Fibroblast of lung (primary cell): Measurements from ENCODE around the gene PTPRF. TPM values are rescaled to one million over a fixed set of nuclear protein-coding genes. Genes with fewer than 3 reads are reported as not detected.

Source experiments
- DNase-seq, 2 donors: peaks; one replicate each; pipeline versions ENCODE4 v3.0.0 to v3.0.0-alpha.2; 2010; ENCODE audit warnings: low read depth in 2 of 2
- H2AFZ ChIP-seq: 2 replicates; pipeline ENCODE4 v1.5.1; 2012; ENCODE audit warnings: low read length, control low read depth, inconsistent platforms
- H3K27ac ChIP-seq: 2 replicates; pipeline ENCODE4 v1.5.1; 2011; ENCODE audit warnings: low read length, control low read depth; ENCODE audit not compliant: insufficient read depth
- H3K27me3 ChIP-seq: 2 replicates; pipeline ENCODE4 v1.5.1; 2011; ENCODE audit warnings: mild to moderate bottlenecking, low read length; ENCODE audit not compliant: control insufficient read depth, insufficient read depth
- H3K36me3 ChIP-seq: 2 replicates; pipeline ENCODE4 v1.5.1; 2011; ENCODE audit warnings: low read length; ENCODE audit not compliant: control insufficient read depth, insufficient read depth
- H3K4me1 ChIP-seq: 2 replicates; pipeline ENCODE4 v1.5.1; 2011; ENCODE audit warnings: low read length; ENCODE audit not compliant: control insufficient read depth, insufficient read depth; ENCODE audit errors: extremely low read depth
- H3K4me2 ChIP-seq: 2 replicates; pipeline ENCODE4 v1.5.1; 2011; ENCODE audit warnings: low read length, control low read depth; ENCODE audit not compliant: insufficient read depth; ENCODE audit errors: extremely low read depth
- H3K4me3 ChIP-seq, 4 experiments: fragments of 200-600 bp in 1 of 4; sonication (generic) in 1 of 4; replicated peaks in 1 of 4; 2 replicates each; pipeline ENCODE4 v1.5.1; 2011 to 2016; ENCODE audit warnings: low read length in 4 of 4, low read depth in 3 of 4, mild to moderate bottlenecking in 3 of 4, control low read depth in 2 of 4, inconsistent platforms in 1 of 4, mixed read lengths in 1 of 4; ENCODE audit not compliant: insufficient read depth in 1 of 4; ENCODE audit errors: control extremely low read depth in 1 of 4
- H3K79me2 ChIP-seq: 2 replicates; pipeline ENCODE4 v1.5.1; 2012; ENCODE audit warnings: mild to moderate bottlenecking, low read length, inconsistent platforms; ENCODE audit not compliant: control insufficient read depth, insufficient read depth
- H3K9ac ChIP-seq: 2 replicates; pipeline ENCODE4 v1.5.1; 2011; ENCODE audit warnings: mild to moderate bottlenecking, low read length, control low read depth; ENCODE audit not compliant: insufficient read depth
- H3K9me3 ChIP-seq: 2 replicates; pipeline ENCODE4 v1.5.1; 2012; ENCODE audit warnings: low read depth, low read length; ENCODE audit not compliant: control insufficient read depth, insufficient read depth
- H4K20me1 ChIP-seq: 2 replicates; pipeline ENCODE4 v1.5.1; 2011; ENCODE audit warnings: low read length; ENCODE audit not compliant: control insufficient read depth, insufficient read depth; ENCODE audit errors: extremely low read depth
- EZH2 ChIP-seq: IDR thresholded peaks from 2 replicates; pipeline ENCODE4 v1.5.1; 2012; ENCODE audit warnings: low read length, control low read depth, mild to moderate bottlenecking; ENCODE audit errors: missing control alignments
- polyA plus RNA-seq, 2 donors: library from polyadenylated mRNA; depleted of rRNA in 1 of 2; stranded (reverse) in 1 of 2; unstranded in 1 of 2; fragments of >200 nt; gene quantifications; 2 replicates each; pipeline ENCODE4 v1.2.1, GENCODE V29; 2011 to 2012; ENCODE audit warnings: missing spikeins in 1 of 2
- total RNA-seq: library from RNA; depleted of rRNA; stranded (reverse); fragments of >200 nt; gene quantifications from 2 replicates; pipeline ENCODE4 v1.2.1, GENCODE V29; 2014
- TF ChIP-seq, protein P1 (sequence below), 2 donors: IDR thresholded peaks in 1 of 2; conservative IDR thresholded peaks in 1 of 2; 1 replicate in 1 of 2; 2 replicates in 1 of 2; pipeline ENCODE4 v1.5.1; 2011 to 2012; ENCODE audit warnings: low read length in 2 of 2, control low read depth in 1 of 2, inconsistent platforms in 1 of 2, low read depth in 1 of 2, mild to moderate bottlenecking in 1 of 2

Gene PTPRF
- total and polyA plus RNA-seq, 2 donors (not counting 1 experiment from before 2014, with no cell fraction given): 45.2 to 52.0 TPM

DNA sequence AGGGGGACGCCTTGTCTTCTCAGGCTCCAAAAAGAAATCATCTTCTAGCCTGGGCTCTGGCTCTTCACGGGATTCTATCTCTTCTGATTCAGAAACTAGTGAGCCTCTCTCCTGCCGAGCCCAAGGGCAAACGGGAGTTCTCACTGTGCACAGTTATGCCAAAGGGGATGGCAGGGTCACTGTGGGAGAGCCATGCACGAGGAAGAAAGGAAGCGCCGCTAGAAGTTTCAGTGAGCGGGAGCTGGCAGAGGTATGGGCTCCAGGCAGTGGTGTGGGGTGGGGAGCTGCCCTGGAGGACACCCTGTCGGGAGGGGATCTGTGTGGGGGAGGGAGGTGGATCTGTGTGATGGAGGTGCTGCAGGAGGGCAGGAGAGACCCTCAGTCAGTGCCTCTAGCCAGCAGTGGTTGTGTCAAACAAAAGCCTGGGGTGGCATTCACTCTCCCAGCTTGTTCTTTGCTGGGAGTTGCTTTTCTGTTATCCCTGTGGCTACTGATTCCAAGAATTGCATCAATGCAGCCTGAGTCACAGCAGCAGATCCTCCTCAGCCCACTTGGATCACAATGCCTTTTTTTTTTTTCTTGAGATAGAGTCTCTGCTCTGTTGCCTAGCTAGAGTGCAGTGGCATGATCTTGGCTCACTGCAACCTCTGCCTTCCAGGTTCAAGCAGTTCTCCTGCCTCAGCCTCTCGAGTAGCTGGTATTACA, 141.1 kb downstream of the PTPRF start:
- no peak overlapping the region for H3K4me3 ChIP-seq
- no peak overlapping the region for H2AFZ ChIP-seq
- H3K27me3 ChIP-seq: no peaks in the 10 kb centered on the region
- peaks cover 5% of the 10 kb centered on the region for H3K4me1 ChIP-seq
- no peak overlapping the region for H3K9ac ChIP-seq
- TF ChIP-seq, protein P1, sequence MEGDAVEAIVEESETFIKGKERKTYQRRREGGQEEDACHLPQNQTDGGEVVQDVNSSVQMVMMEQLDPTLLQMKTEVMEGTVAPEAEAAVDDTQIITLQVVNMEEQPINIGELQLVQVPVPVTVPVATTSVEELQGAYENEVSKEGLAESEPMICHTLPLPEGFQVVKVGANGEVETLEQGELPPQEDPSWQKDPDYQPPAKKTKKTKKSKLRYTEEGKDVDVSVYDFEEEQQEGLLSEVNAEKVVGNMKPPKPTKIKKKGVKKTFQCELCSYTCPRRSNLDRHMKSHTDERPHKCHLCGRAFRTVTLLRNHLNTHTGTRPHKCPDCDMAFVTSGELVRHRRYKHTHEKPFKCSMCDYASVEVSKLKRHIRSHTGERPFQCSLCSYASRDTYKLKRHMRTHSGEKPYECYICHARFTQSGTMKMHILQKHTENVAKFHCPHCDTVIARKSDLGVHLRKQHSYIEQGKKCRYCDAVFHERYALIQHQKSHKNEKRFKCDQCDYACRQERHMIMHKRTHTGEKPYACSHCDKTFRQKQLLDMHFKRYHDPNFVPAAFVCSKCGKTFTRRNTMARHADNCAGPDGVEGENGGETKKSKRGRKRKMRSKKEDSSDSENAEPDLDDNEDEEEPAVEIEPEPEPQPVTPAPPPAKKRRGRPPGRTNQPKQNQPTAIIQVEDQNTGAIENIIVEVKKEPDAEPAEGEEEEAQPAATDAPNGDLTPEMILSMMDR (conservative IDR thresholded peaks at IDR 0.05 in 1 of 2, IDR thresholded peaks at IDR 0.05 in 1 of 2; ENCODE audit: low read depth in 1 of 2, low read length in 2 of 2): no peak
- TF ChIP-seq EZH2: no peak
- H3K9me3 ChIP-seq: no peaks in the 10 kb centered on the region
- H4K20me1 ChIP-seq: no peaks in the 10 kb centered on the region
- H3K4me2 ChIP-seq: no peak overlapping the region
- H3K27ac ChIP-seq: peak overlapping the region; percentile 20
- peak; percentile 66 to 83 for DNase-seq
- peaks cover 32% of the 10 kb centered on the region for H3K36me3 ChIP-seq
- H3K79me2 ChIP-seq: no peaks in the 10 kb centered on the region

DNA sequence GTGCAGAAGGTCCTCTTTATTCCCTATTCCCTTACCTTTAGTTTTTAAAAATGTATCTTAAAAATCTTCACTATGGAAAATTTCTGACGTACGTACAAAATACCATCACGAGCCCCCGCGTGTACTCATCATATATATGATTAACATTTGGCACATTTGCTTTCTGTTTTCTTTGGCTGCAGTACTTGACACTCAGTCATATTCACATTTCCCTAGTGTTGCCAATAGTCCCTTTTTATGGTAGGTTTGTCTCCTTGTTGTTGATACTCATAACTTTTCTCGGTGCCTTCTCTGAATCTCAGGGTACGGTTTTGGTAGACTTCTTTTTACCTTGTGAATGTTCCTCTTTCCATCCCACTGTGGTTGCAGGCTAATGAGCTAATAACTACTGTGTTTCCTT, 142.6 kb downstream of the PTPRF start:
- peaks cover 26% of the 10 kb centered on the region for H3K36me3 ChIP-seq
- H4K20me1 ChIP-seq: no peaks in the 10 kb centered on the region
- DNase-seq: no peak
- no peak overlapping the region for H3K4me3 ChIP-seq
- no peak overlapping the region for H3K9ac ChIP-seq
- H2AFZ ChIP-seq: no peak overlapping the region
- H3K4me2 ChIP-seq: no peak overlapping the region
- no peaks in the 10 kb centered on the region for H3K79me2 ChIP-seq
- H3K27me3 ChIP-seq: no peaks in the 10 kb centered on the region
- H3K27ac ChIP-seq: no peak overlapping the region
- no peak for TF ChIP-seq EZH2
- TF ChIP-seq, protein P1 (conservative IDR thresholded peaks at IDR 0.05 in 1 of 2, IDR thresholded peaks at IDR 0.05 in 1 of 2; ENCODE audit: low read depth in 1 of 2, low read length in 2 of 2): no peak
- no peaks in the 10 kb centered on the region for H3K9me3 ChIP-seq
- peaks cover 5% of the 10 kb centered on the region for H3K4me1 ChIP-seq

Other genes with a start within 250 kb of the PTPRF start
- not detected in 2 replicates for gene C1orf210, start 245.3 kb upstream of the PTPRF start, total RNA-seq
- not detected in 2 replicates for gene C1orf210, start 245.3 kb upstream of the PTPRF start, polyA plus RNA-seq
- 0.26 TPM in 1 of 2 replicates, not detected in the other for gene TIE1, start 229.9 kb upstream of the PTPRF start, total RNA-seq
- 0.01 and 0.02 TPM in 2 replicates for gene TIE1, start 229.9 kb upstream of the PTPRF start, polyA plus RNA-seq
- not detected in 2 replicates for gene MPL, start 193.1 kb upstream of the PTPRF start, total RNA-seq
- gene MPL, start 193.1 kb upstream of the PTPRF start, polyA plus RNA-seq: not detected in 2 replicates
- gene CDC20, start 171.9 kb upstream of the PTPRF start, total RNA-seq: 1.3 and 24.1 TPM in 2 replicates
- gene CDC20, start 171.9 kb upstream of the PTPRF start, polyA plus RNA-seq: 16.7 and 88.0 TPM in 2 replicates
- 33.4 and 65.2 TPM in 2 replicates for gene ELOVL1, start 162.9 kb upstream of the PTPRF start, total RNA-seq
- gene ELOVL1, start 162.9 kb upstream of the PTPRF start, polyA plus RNA-seq: 172 and 203 TPM in 2 replicates
- gene MED8, start 141.1 kb upstream of the PTPRF start, total RNA-seq: 56.2 and 69.2 TPM in 2 replicates
- gene MED8, start 141.1 kb upstream of the PTPRF start, polyA plus RNA-seq: 45.8 and 49.7 TPM in 2 replicates
- 17.2 and 26.9 TPM in 2 replicates for gene SZT2, start 141.0 kb upstream of the PTPRF start, total RNA-seq
- gene SZT2, start 141.0 kb upstream of the PTPRF start, polyA plus RNA-seq: 7.1 and 8.5 TPM in 2 replicates
- gene HYI, start 77.0 kb upstream of the PTPRF start, total RNA-seq: 30.8 and 36.5 TPM in 2 replicates
- 24.6 and 26.3 TPM in 2 replicates for gene HYI, start 77.0 kb upstream of the PTPRF start, polyA plus RNA-seq
- gene KDM4A, start 119.3 kb downstream of the PTPRF start, total RNA-seq: 38.3 and 50.2 TPM in 2 replicates
- 22.3 and 22.7 TPM in 2 replicates for gene KDM4A, start 119.3 kb downstream of the PTPRF start, polyA plus RNA-seq
- gene ST3GAL3, start 176.7 kb downstream of the PTPRF start, total RNA-seq: 11.8 and 16.3 TPM in 2 replicates
- gene ST3GAL3, start 176.7 kb downstream of the PTPRF start, polyA plus RNA-seq: 13.1 and 13.7 TPM in 2 replicates